MM.1S (cell line): ENCODE measurements around the gene RNASE11.

Experiments used
- DNase-seq: peaks from one replicate; pipeline ENCODE4 v3.0.0-alpha.2; 2015
- H2AFZ ChIP-seq: fragments of 300-600 bp; sonication (generic); 2 replicates; pipeline ENCODE4 v1.6.0; 2016; ENCODE audit warnings: antibody characterized with exemption, low read length
- H3F3A ChIP-seq: fragments of 300-600 bp; sonication (generic); 2 replicates; pipeline ENCODE4 v1.6.1; 2016; ENCODE audit warnings: mild to moderate bottlenecking, antibody characterized with exemption, low read length, moderate library complexity, mixed read lengths; ENCODE audit not compliant: insufficient read depth
- H3K27ac ChIP-seq: fragments of 300-600 bp; sonication (generic); 2 replicates; pipeline ENCODE4 v1.5.1; 2016; ENCODE audit warnings: mild to moderate bottlenecking, low read length
- H3K27me3 ChIP-seq: fragments of 300-600 bp; sonication (generic); replicated peaks from 2 replicates; pipeline ENCODE4 v1.6.0; 2016; ENCODE audit warnings: low read length; ENCODE audit not compliant: insufficient read depth
- H3K36me3 ChIP-seq: fragments of 300-600 bp; sonication (generic); replicated peaks from 2 replicates; pipeline ENCODE4 v1.6.1; 2016; ENCODE audit warnings: mild to moderate bottlenecking, low read length, mixed read lengths; ENCODE audit not compliant: insufficient read depth
- H3K4me1 ChIP-seq: fragments of 300-600 bp; sonication (generic); 2 replicates; pipeline ENCODE4 v1.6.1; 2016; ENCODE audit warnings: low read length, mixed read lengths
- H3K4me2 ChIP-seq: fragments of 300-600 bp; sonication (generic); 2 replicates; pipeline ENCODE4 v1.6.0; 2016; ENCODE audit warnings: low read depth, low read length
- H3K4me3 ChIP-seq: fragments of 300-600 bp; sonication (generic); 2 replicates; pipeline ENCODE4 v1.5.1; 2016; ENCODE audit warnings: low read length, mixed read lengths
- H3K79me2 ChIP-seq: fragments of 300-600 bp; sonication (generic); 2 replicates; pipeline ENCODE4 v1.6.1; 2016; ENCODE audit warnings: mixed run types, low read length, mixed read lengths
- H3K9ac ChIP-seq: fragments of 300-600 bp; sonication (generic); 2 replicates; pipeline ENCODE4 v1.6.1; 2016; ENCODE audit warnings: low read length, mixed read lengths
- H3K9me2 ChIP-seq: fragments of 300-600 bp; sonication (generic); replicated peaks from 2 replicates; pipeline ENCODE4 v1.6.1; 2016; ENCODE audit warnings: mild to moderate bottlenecking, low read length, mixed read lengths; ENCODE audit not compliant: insufficient read depth
- H3K9me3 ChIP-seq: fragments of 300-600 bp; sonication (generic); replicated peaks from 2 replicates; pipeline ENCODE4 v1.6.1; 2016; ENCODE audit warnings: mild to moderate bottlenecking, low read length, mixed read lengths; ENCODE audit not compliant: insufficient read depth
- H4K20me1 ChIP-seq: fragments of 300-600 bp; sonication (generic); 2 replicates; pipeline ENCODE4 v1.6.1; 2016; ENCODE audit warnings: mild to moderate bottlenecking, low read length, moderate library complexity, mixed read lengths; ENCODE audit not compliant: insufficient read depth
- CTCF ChIP-seq: fragments of 300-600 bp; sonication (generic); IDR thresholded peaks from 2 replicates; pipeline ENCODE4 v1.5.1; 2016; ENCODE audit warnings: antibody characterized with exemption, low read length, mixed read lengths
- EZH2 ChIP-seq: fragments of 300-600 bp; sonication (generic); optimal IDR thresholded peaks from 2 replicates; pipeline ENCODE3; 2017; ENCODE audit warnings: low read depth, mild to moderate bottlenecking, antibody characterized with exemption, low read length, mixed read lengths
- EZH2phosphoT487 ChIP-seq: fragments of 300-600 bp; sonication (generic); IDR thresholded peaks from 2 replicates; pipeline ENCODE4 v1.6.1; 2018; ENCODE audit warnings: antibody characterized with exemption, low read length

Gene RNASE11

GRCh38 chr14:20563971-20564370 is 23.8 kb downstream of the RNASE11 start:
- Histone ChIP-seq H3K4me2 (no peak overlapping the region), H3K27me3 (no peaks in the 10 kb centered on the region), H3K36me3 (no peaks in the 10 kb centered on the region), H4K20me1 (no peaks in the 10 kb centered on the region), H3K4me1 (no peaks in the 10 kb centered on the region), H2AFZ (no peak overlapping the region), H3K9me3 (no peaks in the 10 kb centered on the region), H3K79me2 (no peaks in the 10 kb centered on the region), H3F3A (no peaks in the 10 kb centered on the region), H3K4me3 (no peak overlapping the region), H3K27ac (no peak overlapping the region), H3K9ac (no peak overlapping the region), H3K9me2 (no peaks in the 10 kb centered on the region)
- no peak for DNase-seq
- TF ChIP-seq EZH2 = no peak
- TF ChIP-seq EZH2phosphoT487 = no peak
- no peak for TF ChIP-seq CTCF

- Histone ChIP-seq H4K20me1 (no peaks in the 10 kb centered on the region), H3K9me2 (no peaks in the 10 kb centered on the region), H3K9me3 (no peaks in the 10 kb centered on the region), H3K36me3 (no peaks in the 10 kb centered on the region), H3K9ac (no peak within 1 kb of the TSS), H3K79me2 (no peaks in the 10 kb centered on the region), H3K27ac (no peak within 1 kb of the TSS), H3K4me2 (no peak within 1 kb of the TSS), H3K27me3 (no peaks in the 10 kb centered on the region), H3K4me1 (no peaks in the 10 kb centered on the region), H3K4me3 (no peak within 1 kb of the TSS), H2AFZ (no peak within 1 kb of the TSS), H3F3A (no peaks in the 10 kb centered on the region)
- DNase-seq = no peak
- TF ChIP-seq CTCF = no peak
- no peak for TF ChIP-seq EZH2
- TF ChIP-seq EZH2phosphoT487 = no peak
These were observed 26.8 kb downstream of the RNASE11 start, which contains the start of gene RNASE9 for GRCh38 chr14:20560961-20561360. Gene RNASE9 (minus strand): TSS chr14:20561047.

GRCh38 chr14:20559461-20559904 is 28.3 kb downstream of the RNASE11 start:
- Histone ChIP-seq H3K27ac (no peak overlapping the region), H3K36me3 (no peaks in the 10 kb centered on the region), H3F3A (no peaks in the 10 kb centered on the region), H3K4me2 (no peak overlapping the region), H3K4me3 (no peak overlapping the region), H2AFZ (no peak overlapping the region), H3K9ac (no peak overlapping the region), H3K79me2 (no peaks in the 10 kb centered on the region), H3K4me1 (no peaks in the 10 kb centered on the region), H3K27me3 (no peaks in the 10 kb centered on the region), H3K9me3 (no peaks in the 10 kb centered on the region), H3K9me2 (no peaks in the 10 kb centered on the region), H4K20me1 (no peaks in the 10 kb centered on the region)
- TF ChIP-seq EZH2phosphoT487 (no peak), EZH2 (no peak), CTCF (no peak)
- no peak for DNase-seq
